K562 (cell line): Measurements from ENCODE around the gene CNTN2. TPM values are rescaled to one million over a fixed set of nuclear protein-coding genes. Genes with fewer than 3 reads are reported as not detected.

Source experiments
- ATAC-seq: fragments of 200-7000 bp; cut with Tn5 transposase; 3 replicates; pipeline ENCODE4 v1.9.1; 2020; ENCODE audit warnings: moderate library complexity
- BruUV-seq: library from RNA; stranded (reverse); fragments of 400-500 nt; replicated peaks from 2 replicates; lab custom pipeline; 2021; lab: Mats Ljungman, UMichigan
- CTCF ChIA-PET: fragments of 300-600 bp; formaldehyde crosslinking; extraction: SDS; loops from one replicate; lab custom pipeline; 2021; ENCODE audit warnings: low intra/inter-chr PET ratio; lab: Yijun Ruan, JAX
- POLR2A ChIA-PET: fragments of 300-600, 350-650 bp; sonication (Branson Sonifier 250); formaldehyde crosslinking; extraction: SDS; loops from one replicate; lab custom pipeline; 2021; ENCODE audit warnings: antibody characterized with exemption, inconsistent platforms; lab: Yijun Ruan, JAX
- DNase-seq, 4 experiments: peaks; one replicate each; pipeline versions ENCODE4 v3.0.0 to v3.0.0-alpha.2; 2011 to 2018; ENCODE audit warnings: low spot score in 3 of 4, mixed read lengths in 3 of 4; ENCODE audit errors: extremely low read depth in 1 of 4
- FAIRE-seq: peaks from 2 replicates; lab custom pipeline; 2011; peaks lifted over from hg19 to GRCh38; lab: Jason Lieb, UNC
- H2AFZ ChIP-seq: 2 replicates; pipeline ENCODE4 v1.6.0; 2011; ENCODE audit warnings: low read depth, low read length, control low read depth, inconsistent platforms
- H3K27ac ChIP-seq: fragments of 200-600 bp; 3 replicates; pipeline ENCODE4 v1.8.0; 2011; ENCODE audit warnings: low read depth, mild to moderate bottlenecking, control low read depth, inconsistent platforms, low read length, moderate library complexity, mixed read lengths; ENCODE audit errors: extremely low read depth
- H3K27me3 ChIP-seq, 2 experiments: fragments of 300-600 bp in 1 of 2; 2 replicates in 1 of 2; 3 replicates in 1 of 2; pipeline versions ENCODE4 v1.6.0 to v1.8.0; 2011; ENCODE audit warnings: inconsistent platforms in 2 of 2, low read length in 2 of 2, mild to moderate bottlenecking in 1 of 2, mixed read lengths in 1 of 2, moderate library complexity in 1 of 2; ENCODE audit not compliant: control insufficient read depth in 2 of 2, insufficient read depth in 2 of 2
- H3K36me3 ChIP-seq: fragments of 300-600 bp; 3 replicates; pipeline ENCODE4 v1.8.0; 2011; ENCODE audit warnings: mild to moderate bottlenecking, low read length, inconsistent platforms; ENCODE audit not compliant: control insufficient read depth, insufficient read depth
- H3K4me1 ChIP-seq, 2 experiments: fragments of 200-600 bp in 1 of 2; replicated peaks in 1 of 2; 2 replicates in 1 of 2; 3 replicates in 1 of 2; pipeline versions ENCODE4 v1.5.1 to v1.8.0; 2011; ENCODE audit warnings: inconsistent platforms in 2 of 2, low read length in 2 of 2, mild to moderate bottlenecking in 1 of 2, mixed read lengths in 1 of 2, moderate library complexity in 1 of 2; ENCODE audit not compliant: control insufficient read depth in 2 of 2, insufficient read depth in 2 of 2
- H3K4me2 ChIP-seq: 2 replicates; pipeline ENCODE4 v1.6.1; 2011; ENCODE audit warnings: low read length, control low read depth, inconsistent platforms, mixed read lengths; ENCODE audit not compliant: insufficient read depth
- H3K4me3 ChIP-seq: fragments of 200-600 bp; sonication (generic), shearing (Covaris generic); 2 replicates; pipeline ENCODE4 v1.5.1; 2016; ENCODE audit warnings: control low read depth, inconsistent platforms
- H3K79me2 ChIP-seq: fragments of 200-600 bp; 3 replicates; pipeline ENCODE4 v1.8.0; 2011; ENCODE audit warnings: low read length, inconsistent platforms; ENCODE audit not compliant: control insufficient read depth, insufficient read depth
- H3K9ac ChIP-seq, 2 experiments: 2 replicates each; pipeline versions ENCODE4 v1.6.0 to v1.6.1; 2011; ENCODE audit warnings: low read depth in 2 of 2, low read length in 2 of 2, control low read depth in 1 of 2, inconsistent platforms in 1 of 2, mild to moderate bottlenecking in 1 of 2, mixed read lengths in 1 of 2; ENCODE audit not compliant: insufficient read depth in 1 of 2
- H3K9me1 ChIP-seq: one replicate; pipeline ENCODE4 v1.6.0; 2011; ENCODE audit warnings: inconsistent platforms, mild to moderate bottlenecking, low read length, moderate library complexity; ENCODE audit not compliant: control insufficient read depth, insufficient read depth
- H3K9me3 ChIP-seq: replicated peaks from 2 replicates; pipeline ENCODE4 v1.5.1; 2011; ENCODE audit warnings: low read depth, low read length, inconsistent platforms; ENCODE audit not compliant: control insufficient read depth, insufficient read depth
- H4K20me1 ChIP-seq: replicated peaks from 2 replicates; pipeline ENCODE4 v1.6.1; 2011; ENCODE audit warnings: low read length, inconsistent platforms, mixed read lengths; ENCODE audit not compliant: control insufficient read depth, insufficient read depth
- CREB1 ChIP-seq, 2 experiments: sonication (generic) in 1 of 2; formaldehyde crosslinking in 1 of 2; IDR thresholded peaks; 2 replicates each; pipeline versions ENCODE4 v1.6.1 to v1.8.0; 2012 to 2022; ENCODE audit warnings: inconsistent platforms in 1 of 2, mild to moderate bottlenecking in 1 of 2, missing genetic modification reagents in 1 of 2, moderate library complexity in 1 of 2
- CTCF ChIP-seq, 3 experiments: IDR thresholded peaks in 2 of 3; conservative IDR thresholded peaks in 1 of 3; 2 replicates each; pipeline ENCODE4 v1.5.1; 2011 to 2012; ENCODE audit warnings: low read length in 3 of 3, mild to moderate bottlenecking in 3 of 3, control low read depth in 2 of 3, improper control_type of control experiment in 1 of 3, inconsistent platforms in 1 of 3, low read depth in 1 of 3, mixed read lengths in 1 of 3, moderate library complexity in 1 of 3; ENCODE audit not compliant: insufficient read depth in 2 of 3
- ETV1 ChIP-seq: fragments of 450-650 bp; conservative IDR thresholded peaks from 2 replicates; pipeline ENCODE4 v1.6.1; 2016; ENCODE audit warnings: missing genetic modification characterization, control low read depth, low read depth, missing compliant biosample characterization
- GATA2 ChIP-seq: sonication (generic); formaldehyde crosslinking; IDR thresholded peaks from 2 replicates; pipeline ENCODE4 v1.4.0; 2020; ENCODE audit warnings: mild to moderate bottlenecking, missing genetic modification reagents
- HDGF ChIP-seq: fragments of 450-650 bp; IDR thresholded peaks from 2 replicates; pipeline ENCODE4 v1.6.1; 2016
- MYBL2 ChIP-seq, 2 experiments: fragments of 450-650 bp in 1 of 2; sonication (generic) in 1 of 2; formaldehyde crosslinking in 1 of 2; IDR thresholded peaks; 2 replicates each; pipeline versions ENCODE4 v1.6.1 to v1.8.1; 2017 to 2022; ENCODE audit warnings: borderline replicate concordance in 1 of 2, inconsistent platforms in 1 of 2, low read depth in 1 of 2, mild to moderate bottlenecking in 1 of 2, missing genetic modification reagents in 1 of 2, moderate library complexity in 1 of 2
- TAL1 ChIP-seq: fragments of 450-650 bp; IDR thresholded peaks from 2 replicates; pipeline ENCODE4 v1.6.1; 2016; ENCODE audit warnings: mild to moderate bottlenecking
- TCF3 ChIP-seq: sonication (generic); formaldehyde crosslinking; IDR thresholded peaks from 2 replicates; pipeline ENCODE4 v1.4.0; 2020; ENCODE audit warnings: mild to moderate bottlenecking, missing genetic modification reagents
- ZEB2 ChIP-seq: fragments of 450-650 bp; IDR thresholded peaks from 2 replicates; pipeline ENCODE4 v1.6.1; 2016
- WGBS: fragments of 100-300 bp; shearing (Covaris generic); methylation state at CpG from one replicate; pipeline ENCODE4 v1.1.6; 2016; ENCODE audit warnings: low coverage, mixed read lengths; ENCODE audit not compliant: insufficient coverage; ENCODE audit errors: missing lambda C conversion rate; 5-methylcytosine and 5-hydroxymethylcytosine counted together
- in situ Hi-C: fragments of 300-500 bp; cut with MboI; formaldehyde crosslinking; loops from 4 replicates; pipeline ENCODE4 v1.15.0; 2018; ENCODE audit warnings: inconsistent platforms, mixed read lengths
- intact Hi-C: fragments of 100-400 bp; cut with micrococcal nuclease; formaldehyde crosslinking; loops from 2 replicates; pipeline ENCODE4 v1.14.2; 2022
- polyA plus RNA-seq, 8 experiments: library from polyadenylated mRNA; depleted of rRNA in 4 of 8; stranded (reverse) in 5 of 8; unstranded in 3 of 8; fragments of >200 nt; fragmentation: Nextera tagmentation in 2 of 8; fragmentation: Illumina TruSeq in 1 of 8; extraction: Ambion mirVana in 2 of 8; extraction: Trizol in 1 of 8; gene quantifications; 2 replicates each; pipeline versions ENCODE4 v1.2.1 to v1.2.3, GENCODE V29; 2011 to 2014; ENCODE audit warnings: inconsistent platforms in 1 of 8, missing spikeins in 1 of 8
- total RNA-seq, 7 experiments: library from RNA; depleted of rRNA in 6 of 7; stranded (reverse); fragments of >200 nt in 6 of 7; fragmentation: Illumina TruSeq in 2 of 7; extraction: Trizol in 2 of 7; gene quantifications; 2 replicates each; pipeline versions ENCODE4 v1.2.1 to v1.2.3, GENCODE V29; 2011 to 2021; ENCODE audit warnings: low replicate concordance in 1 of 7

The CNTN2 gene
- total and polyA plus RNA-seq, 9 of the 15 experiments (the other 6 are each of a cell fraction or from before 2014, with no cell fraction given), result not detected

- Histone ChIP-seq H3K9me1 (no peaks in the 10 kb centered on the region), H3K4me3 (no peak overlapping the region), H3K4me2 (no peak overlapping the region), H2AFZ (no peak overlapping the region), H3K79me2 (no peaks in the 10 kb centered on the region), H3K27me3 (peaks cover 42 to 78% of the 10 kb centered on the region in 2 experiments), H3K9me3 (no peaks in the 10 kb centered on the region), H3K9ac (peak overlapping the region in 1 of 2 experiments; percentile 67; a peak in 1 of 4 replicates), H3K36me3 (no peaks in the 10 kb centered on the region), H3K4me1 (peaks cover 0 to 30% of the 10 kb centered on the region in 2 experiments; a peak in 3 of 5 replicates), H4K20me1 (peaks cover 7% of the 10 kb centered on the region; the same call in 1 of the 2 replicates), H3K27ac (no peak overlapping the region)
- ATAC-seq (no peak), FAIRE-seq (no peak), DNase-seq (no peak)
- no peak for TF ChIP-seq HDGF
- TF ChIP-seq MYBL2 (IDR thresholded peaks at IDR 0.05; ENCODE audit: low read depth), result no peak
- no peak for TF ChIP-seq MYBL2 (CRISPR knock-in tag; IDR thresholded peaks at IDR 0.05; ENCODE audit: borderline replicate concordance)
- WGBS, result 7% methylated on average over 14 of the region's 14 CpGs
- no TSS peak for BruUV-seq
- ChIA-PET CTCF (no interaction called here), POLR2A (no interaction called here)
- intact Hi-C loops, result loop anchor here (10.0 kb wide), 1 partner anchor 261 kb away; no protein-coding TSS in a partner anchor
- in situ Hi-C loops, result no loop called here
Observed at GRCh38 chr1:205065666-205066065, 22.7 kb downstream of the CNTN2 start.

- Histone ChIP-seq H3K4me2 (no peak overlapping the region), H3K9ac (peak overlapping the region in 1 of 2 experiments; percentile 74; a peak in 2 of 4 replicates), H3K27me3 (peaks cover 45 to 78% of the 10 kb centered on the region in 2 experiments), H3K9me3 (no peaks in the 10 kb centered on the region), H3K36me3 (no peaks in the 10 kb centered on the region), H3K79me2 (no peaks in the 10 kb centered on the region), H3K9me1 (no peaks in the 10 kb centered on the region), H4K20me1 (peaks cover 7% of the 10 kb centered on the region; the same call in 1 of the 2 replicates), H3K27ac (no peak overlapping the region), H2AFZ (no peak overlapping the region), H3K4me1 (peaks cover 0 to 25% of the 10 kb centered on the region in 2 experiments; a peak in 3 of 5 replicates), H3K4me3 (no peak overlapping the region)
- ATAC-seq (peak; percentile 57), DNase-seq (peak; percentile 38 to 51 (median 47)), FAIRE-seq (no peak)
- intact Hi-C loops (loop anchor here (10.0 kb wide), 1 partner anchor 261 kb away; no protein-coding TSS in a partner anchor), in situ Hi-C loops (no loop called here)
- no TSS peak for BruUV-seq
- POLR2A ChIA-PET, result no interaction called here
- 3% methylated on average over 13 of the region's 13 CpGs for WGBS
- CTCF ChIA-PET, result no interaction called here
- TF ChIP-seq TCF3 (CRISPR knock-in tag) (peak; percentile 60), TAL1 (peak; percentile 28; the same call in 1 of the 2 replicates), GATA2 (CRISPR knock-in tag) (0 out of 2 replicates have a peak, but pooled peaks have one; percentile 27), CREB1 (IDR thresholded peaks at IDR 0.05) (no peak), CREB1 (CRISPR knock-in tag; IDR thresholded peaks at IDR 0.05) (0 out of 2 replicates have a peak, but pooled peaks have one; percentile 24), CTCF (IDR thresholded peaks at IDR 0.05 in 2 of 3, conservative IDR thresholded peaks at IDR 0.05 in 1 of 3; ENCODE audit: insufficient read depth in 2 of 3, low read depth in 1 of 3, low read length in 3 of 3) (peak in 1 of 3 experiments; percentile 21; a peak in 1 of 6 replicates), ETV1 (tag) (no peak), ZEB2 (0 out of 2 replicates have a peak, but pooled peaks have one; percentile 56)
Observed at GRCh38 chr1:205066141-205066818, 23.3 kb downstream of the CNTN2 start.
